Activated CD4-positive, alpha-beta T cell treated with anti-CD3 and anti-CD28 coated beads for 1 hour (primary cell): ENCODE data around the gene PLAC8.

ENCODE experiments used
- DNase-seq: peaks from one replicate; pipeline ENCODE4 v3.0.0-alpha.2; 2020

The PLAC8 gene, protein sequence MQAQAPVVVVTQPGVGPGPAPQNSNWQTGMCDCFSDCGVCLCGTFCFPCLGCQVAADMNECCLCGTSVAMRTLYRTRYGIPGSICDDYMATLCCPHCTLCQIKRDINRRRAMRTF

DNA sequence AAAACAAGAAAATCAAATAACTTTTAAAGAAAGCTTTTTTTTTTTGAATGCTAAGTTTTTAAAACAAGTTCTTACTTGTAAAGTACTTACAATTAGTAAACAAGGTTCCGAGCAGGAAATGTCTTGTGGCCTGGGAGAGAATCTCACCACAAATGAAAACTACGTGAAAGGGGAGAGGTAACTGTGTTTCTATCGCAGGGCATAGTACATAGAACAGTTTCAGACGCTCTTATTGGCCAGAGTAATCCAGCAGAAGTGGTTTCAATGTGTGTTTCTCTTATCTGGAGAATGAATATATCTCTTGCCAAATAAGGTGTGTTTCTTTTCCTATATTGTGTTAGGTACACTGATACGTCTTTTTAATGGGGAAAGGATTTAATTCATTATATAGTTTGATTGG lies at the start of gene PLAC8:
Gene PLAC8 (minus strand): TSS at position 154 of the 400 bp plus-strand sequence. CDS start 6,808 bp downstream, outside the sequence.
- DNase-seq, result no peak

DNA sequence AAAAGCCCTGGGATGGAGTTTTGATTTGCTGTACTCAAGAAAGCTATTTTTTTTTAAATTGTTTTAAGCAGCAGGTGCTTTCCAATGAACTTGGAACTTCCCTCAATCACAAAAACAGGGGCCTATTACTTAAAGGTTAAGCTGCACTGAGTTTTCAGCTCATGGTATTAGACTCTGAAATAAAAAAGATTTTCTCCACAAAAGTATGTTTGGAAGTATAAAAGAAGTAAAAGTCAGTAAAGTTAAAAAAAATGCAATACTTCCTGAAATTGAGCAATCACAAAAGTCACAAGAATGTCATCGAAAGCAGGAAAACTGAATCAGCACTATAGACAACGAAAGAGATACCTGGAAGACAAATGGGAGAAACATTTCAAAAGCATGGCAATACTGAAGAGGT lies 38.9 kb upstream of the PLAC8 start:
- no peak for DNase-seq

DNA sequence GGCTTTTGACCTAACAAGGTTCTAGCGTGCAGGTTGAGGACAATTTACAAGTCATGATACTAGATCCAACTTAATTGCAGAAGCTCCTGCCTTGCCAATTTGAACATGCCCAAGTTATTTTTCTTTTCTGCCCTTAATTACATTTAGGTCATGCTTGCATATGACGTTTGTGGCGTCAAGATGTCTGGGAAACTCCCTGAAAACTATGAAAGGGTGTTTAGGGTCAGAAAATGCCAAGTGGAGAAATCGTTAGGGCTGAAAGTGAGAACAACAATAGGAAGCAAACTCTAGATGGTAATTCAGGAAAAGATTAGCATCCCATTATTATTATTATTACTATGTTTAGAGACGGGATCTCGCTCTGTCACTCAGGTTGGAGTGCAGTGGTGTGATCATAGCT lies 38.2 kb upstream of the PLAC8 start:
- DNase-seq, result no peak

DNA sequence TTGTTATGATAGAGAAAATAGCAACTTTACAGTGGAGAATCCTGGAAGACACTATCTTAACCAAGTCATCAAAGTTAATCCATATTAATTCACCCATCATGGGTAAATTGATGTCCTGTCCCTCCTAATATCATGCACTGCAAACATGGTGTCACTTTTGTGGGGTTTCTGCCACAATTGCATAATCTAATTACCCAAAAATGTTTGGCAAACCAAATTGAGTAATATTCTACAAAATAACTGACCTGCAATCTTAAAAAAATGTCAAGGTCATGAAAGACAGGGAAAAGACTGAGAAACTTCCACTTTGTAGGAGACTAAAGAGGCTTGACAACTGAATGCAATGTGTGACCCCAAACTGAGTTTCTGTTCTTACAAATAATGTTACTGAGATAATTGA lies 37.1 kb upstream of the PLAC8 start:
- DNase-seq, result no peak

DNA sequence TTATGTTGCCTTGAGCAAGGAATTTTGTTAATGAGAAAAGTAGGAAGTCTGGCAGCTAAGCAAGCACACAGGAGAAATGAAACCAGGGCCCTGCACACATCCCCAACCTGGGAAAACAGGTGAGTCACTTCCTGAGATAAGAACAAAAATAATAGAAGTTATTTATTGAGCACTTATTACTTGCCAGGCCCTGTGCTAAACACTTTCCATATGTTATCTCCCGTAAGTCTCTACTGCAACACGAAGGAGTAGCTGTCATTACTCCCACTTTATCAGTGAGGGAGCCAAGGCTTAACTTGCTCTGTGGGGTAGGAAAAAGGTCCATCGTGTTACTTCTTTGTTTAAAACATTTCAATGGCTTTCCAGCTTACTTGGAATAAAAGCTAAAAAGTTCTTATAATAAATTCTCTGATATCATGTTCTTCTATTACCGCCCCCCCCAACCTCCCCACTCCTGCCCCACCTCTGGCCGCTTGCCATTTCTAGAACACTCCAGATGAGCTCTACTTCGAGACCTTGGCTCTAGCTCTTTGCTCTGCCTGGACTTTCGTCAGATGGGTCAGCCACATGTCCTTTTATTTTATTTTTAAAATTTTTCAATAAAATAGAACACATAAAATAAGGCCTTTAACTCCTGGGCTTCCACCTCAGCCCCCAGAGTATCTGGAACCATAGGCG lies 36.3 kb upstream of the PLAC8 start:
- no peak for DNase-seq

DNA sequence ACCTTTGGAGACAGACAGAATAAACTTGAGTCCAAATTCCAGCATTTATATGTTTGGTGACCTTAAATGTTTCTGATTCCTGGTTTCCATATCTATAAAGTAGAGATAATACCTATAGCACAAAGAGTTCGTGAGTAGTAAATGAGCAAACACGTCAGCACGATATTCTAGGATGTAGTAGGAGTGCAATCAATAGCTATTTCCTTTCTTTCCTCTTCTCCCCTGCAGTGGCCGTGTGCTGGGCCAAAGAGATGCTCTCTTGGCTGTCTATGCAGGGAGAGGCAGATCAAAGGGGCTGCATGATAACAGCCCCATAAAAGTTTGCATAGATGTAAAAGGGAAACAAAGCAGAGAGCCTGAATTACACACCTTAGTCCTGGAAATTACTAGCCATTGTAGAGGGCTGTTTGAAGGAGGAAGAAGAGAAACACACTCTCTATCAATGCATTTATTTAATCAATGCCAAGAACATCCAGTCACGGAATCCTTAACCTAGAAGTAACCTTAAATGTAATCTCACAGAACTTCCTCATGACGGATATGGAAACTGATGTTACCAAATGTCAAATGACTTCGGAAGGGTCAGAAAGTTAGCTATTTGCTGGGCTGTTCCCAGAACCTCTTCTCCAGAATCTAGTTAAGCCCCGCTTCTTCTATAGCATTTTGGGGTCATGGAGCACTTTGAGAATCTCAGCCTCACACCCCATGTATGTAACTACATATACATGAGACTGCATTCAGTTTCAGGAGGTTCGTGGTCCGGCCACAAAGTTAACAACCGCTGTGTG lies 35.5 kb upstream of the PLAC8 start:
- no peak for DNase-seq

DNA sequence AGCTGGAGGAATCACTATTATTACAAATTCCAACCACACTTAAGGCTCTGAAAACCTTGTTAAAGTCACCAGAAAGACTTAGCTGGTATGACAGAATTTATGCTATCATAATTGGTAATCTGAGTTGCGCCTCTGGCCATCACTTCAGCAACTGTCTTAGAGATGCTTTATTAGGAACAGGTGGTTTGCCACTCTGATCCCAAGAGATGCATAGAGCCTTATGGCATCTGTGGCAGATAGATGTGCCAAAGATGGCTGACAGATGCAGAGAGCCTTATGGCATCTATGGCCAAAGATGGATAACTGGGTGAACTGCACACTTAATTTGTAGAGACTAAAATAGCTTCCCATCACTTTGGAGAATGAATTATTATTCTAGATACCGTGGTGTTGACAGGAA lies 32.3 kb upstream of the PLAC8 start:
- no peak for DNase-seq

DNA sequence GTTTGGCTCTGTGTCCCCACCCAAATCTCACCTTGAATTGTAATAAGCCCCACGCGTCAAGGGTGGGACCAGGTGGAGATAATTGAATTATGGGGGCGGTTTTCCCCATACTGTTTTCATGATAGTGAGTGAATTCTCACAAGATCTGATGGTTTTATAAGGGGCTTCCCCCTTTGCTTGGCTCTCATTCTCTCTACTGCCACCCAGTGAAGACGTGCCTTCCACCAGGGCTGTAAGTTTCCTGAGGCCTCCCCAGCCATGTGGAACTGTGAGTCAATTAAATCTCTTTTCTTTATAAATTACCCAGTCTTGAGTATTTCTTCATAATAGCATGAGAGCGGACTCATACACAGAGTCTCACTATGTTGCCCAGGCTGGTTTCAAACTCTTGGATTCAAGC lies 31.2 kb upstream of the PLAC8 start:
- DNase-seq, result peak; percentile 9

DNA sequence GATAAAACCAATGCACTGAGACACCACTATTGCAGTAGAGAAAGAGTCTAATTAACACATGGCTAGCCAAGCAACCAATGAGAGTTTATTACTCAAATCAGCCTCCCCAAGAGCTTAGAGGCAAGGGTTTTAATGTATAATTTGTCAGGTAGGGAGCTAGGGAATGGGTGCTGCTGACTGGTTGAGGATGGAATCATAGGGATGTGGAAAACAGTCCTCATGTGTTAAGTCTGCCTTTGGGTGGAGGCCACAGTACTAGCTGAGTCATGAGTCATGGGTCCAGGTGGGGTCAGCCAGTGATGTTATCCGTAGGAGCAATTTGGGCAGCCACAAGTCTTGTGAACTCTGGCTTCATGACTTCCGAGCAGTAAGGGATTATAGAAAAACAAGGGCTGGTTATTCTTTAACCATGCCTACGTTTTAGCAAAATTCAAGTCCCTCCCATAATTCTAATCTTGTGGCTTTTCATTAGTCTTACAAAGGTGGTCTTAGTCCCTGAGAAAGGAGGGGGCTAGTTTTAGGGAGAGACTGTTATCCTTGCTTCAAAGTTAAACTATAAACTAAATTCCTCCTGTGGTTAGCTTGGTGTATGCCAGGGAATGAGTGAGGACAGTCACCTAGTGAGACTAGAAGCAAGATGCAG lies 25.1 kb upstream of the PLAC8 start:
- no peak for DNase-seq

DNA sequence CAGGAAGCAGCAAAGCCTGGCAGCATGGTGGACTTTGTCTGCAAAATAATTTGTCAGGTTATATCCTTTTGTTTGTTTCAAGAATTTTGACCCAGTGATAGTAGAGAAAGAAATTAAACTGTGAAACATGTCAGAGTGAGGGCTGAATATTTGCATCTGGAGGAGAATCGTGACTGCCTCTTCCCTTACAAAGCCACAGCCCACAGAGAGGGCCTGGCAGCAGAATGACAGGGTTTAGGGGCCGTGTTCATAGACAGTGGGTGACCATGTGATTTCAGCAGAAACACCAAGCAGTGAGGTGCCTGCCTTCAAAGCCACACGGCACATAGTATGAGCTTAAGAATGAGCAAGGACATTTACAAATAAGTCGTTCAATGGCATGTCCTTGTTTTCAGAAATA lies 24.4 kb upstream of the PLAC8 start:
- DNase-seq, result no peak

DNA sequence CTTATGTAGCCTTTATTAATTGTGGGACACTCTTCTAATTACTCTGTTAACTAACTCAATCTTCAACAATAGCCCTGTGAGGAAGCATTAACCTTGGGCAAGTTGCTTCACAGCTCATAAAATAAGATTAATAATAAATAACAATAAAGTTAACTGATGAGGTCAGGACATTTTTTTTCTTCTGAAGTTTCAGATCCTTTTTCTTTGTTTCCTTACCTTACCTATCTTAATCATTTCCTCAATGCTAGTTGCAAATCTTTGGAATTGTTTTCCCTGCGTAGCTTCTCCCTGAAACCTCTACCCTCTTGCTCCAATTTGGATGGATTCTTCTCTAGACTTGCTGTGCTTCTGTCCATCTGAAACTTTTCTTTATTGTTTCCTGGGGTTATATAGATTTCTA lies 17.5 kb upstream of the PLAC8 start:
- DNase-seq, result no peak

DNA sequence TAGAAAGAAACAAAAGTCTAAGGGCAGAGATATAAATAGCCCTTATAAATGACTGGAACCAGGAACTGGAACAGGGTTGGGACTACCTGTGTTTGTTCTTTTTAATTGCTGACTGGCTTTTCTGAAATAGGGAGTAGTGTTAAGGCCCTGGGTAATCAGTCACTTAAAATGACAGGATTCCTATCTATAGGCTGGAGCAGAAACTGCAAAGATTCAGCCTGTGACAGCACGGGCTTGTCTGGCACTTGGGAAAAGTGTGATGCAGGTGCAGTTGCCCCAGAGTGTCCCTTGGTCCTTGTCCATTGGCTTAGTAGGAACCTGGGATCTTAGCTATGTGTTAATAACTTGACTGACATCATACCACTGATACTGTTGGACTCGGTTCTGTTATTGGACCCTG lies 14.7 kb upstream of the PLAC8 start:
- DNase-seq, result no peak

DNA sequence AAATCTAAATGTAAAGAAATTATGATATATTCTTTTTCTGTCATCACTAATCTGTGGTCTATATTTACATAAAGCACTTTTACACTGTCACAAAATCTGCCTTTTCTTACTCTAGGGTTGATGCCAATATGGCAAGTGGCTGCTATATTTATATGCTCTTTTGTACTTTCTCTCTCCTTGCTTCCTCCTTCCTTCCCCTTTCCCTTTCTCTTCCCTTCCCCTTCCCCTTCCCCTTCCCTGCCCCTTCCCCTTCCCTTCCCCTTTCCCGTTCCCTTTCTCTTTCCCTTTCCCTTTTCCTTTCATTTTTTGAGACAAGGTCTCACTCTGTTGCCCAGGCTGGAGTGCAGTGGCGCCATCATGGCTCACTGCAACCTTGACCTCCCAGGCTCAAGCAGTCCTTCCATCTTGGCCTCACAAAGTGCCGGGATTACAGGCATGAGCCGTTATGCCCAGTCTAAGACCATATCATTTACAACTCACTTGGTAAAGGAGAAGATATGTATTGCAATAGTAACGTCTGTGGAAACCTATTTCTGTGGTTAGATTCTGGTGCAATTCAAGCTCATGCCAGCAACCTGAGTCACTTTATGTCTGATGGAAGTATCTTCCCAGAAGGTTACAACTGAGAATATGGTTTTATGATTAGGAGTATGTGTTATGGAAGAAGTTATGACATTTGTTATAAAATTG lies 13.9 kb upstream of the PLAC8 start:
- DNase-seq, result no peak

DNA sequence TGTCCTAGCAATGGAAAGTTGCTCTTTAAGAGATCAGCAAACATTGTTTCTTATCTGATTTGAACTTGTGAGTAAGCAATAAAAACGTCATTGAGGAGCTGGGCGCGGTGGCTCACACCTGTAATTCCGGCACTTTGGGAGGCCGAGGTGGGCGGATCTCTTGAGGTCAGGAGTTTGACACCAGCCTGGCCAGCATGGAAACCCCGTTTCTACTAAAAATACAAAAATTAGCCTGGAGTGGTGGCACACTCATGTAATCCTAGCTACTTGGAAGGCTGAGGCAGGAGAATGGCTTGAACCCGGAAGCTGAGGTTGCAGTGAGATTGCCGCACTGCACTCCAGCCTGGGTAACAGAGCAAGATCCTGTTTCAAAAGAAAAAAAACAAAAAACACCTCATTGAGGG lies 11.2 kb upstream of the PLAC8 start:
- DNase-seq, result no peak

DNA sequence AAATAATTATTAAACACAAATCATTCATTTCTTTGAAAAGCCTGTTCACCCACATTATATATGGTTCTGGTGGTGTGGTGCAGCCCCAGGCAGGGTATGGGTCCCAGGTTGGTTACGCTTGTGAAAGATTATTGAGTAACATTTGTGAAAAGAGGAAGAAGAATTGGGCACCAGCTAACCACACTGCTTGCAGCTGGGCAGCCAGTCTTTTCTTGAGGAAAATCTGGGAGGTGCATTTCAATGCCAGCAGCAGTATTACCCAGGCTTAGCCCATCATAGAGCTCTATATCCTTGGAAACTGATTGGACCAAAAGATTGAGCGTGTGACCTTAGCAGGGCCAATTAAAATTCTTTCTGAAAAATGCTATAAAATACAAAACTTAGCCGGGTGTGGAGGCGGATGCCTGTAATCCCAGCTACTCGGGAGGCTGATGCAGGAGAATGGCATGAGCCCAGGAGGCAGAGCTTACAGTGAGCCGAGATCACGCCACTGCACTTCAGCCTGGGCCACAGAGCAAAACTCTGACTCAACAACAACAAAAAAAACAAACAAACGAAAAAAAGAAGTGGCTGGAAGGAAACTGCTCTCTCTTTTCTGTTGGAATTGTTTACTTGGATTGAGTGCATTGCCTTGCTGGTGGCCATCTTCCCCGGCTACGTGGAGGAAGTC lies 9.7 kb upstream of the PLAC8 start:
- no peak for DNase-seq

DNA sequence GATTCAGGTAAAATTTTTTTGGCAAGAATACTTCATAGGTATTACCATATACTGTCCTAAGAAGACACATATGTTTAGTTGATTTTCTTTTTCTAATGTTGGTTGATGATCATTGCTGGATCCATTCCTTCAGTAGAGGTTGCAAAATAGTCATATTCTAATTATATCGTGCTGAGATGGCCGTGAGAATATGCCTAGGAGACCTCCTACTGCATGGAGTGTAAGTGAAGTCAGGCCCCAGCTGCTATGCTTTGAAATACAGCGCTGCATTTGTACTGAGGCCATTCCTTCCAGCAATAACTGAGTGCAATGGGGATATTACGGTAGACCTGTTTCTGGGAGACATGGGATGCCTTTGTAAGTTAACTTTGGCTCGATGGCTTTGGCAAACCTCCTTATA lies 6.7 kb upstream of the PLAC8 start:
- no peak for DNase-seq

DNA sequence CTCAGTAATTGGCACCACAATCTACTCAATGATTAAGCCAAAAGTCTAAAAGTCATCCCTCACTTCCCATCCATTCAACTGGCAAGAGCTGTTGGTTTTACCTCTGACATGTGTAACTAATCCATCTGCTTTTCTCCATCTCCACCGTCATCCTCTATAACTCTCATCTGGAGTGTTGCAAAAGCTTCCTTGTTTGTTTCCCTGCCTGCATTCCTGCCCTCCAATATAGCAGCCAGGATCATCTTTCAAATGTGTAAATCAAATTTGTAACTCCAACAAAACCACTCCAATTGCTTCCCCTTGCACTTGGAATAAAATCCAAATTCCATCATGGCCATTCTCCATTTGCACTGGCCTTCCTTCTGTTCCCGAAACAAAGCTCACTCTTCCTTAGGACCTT lies 4.3 kb upstream of the PLAC8 start:
- DNase-seq, result no peak

DNA sequence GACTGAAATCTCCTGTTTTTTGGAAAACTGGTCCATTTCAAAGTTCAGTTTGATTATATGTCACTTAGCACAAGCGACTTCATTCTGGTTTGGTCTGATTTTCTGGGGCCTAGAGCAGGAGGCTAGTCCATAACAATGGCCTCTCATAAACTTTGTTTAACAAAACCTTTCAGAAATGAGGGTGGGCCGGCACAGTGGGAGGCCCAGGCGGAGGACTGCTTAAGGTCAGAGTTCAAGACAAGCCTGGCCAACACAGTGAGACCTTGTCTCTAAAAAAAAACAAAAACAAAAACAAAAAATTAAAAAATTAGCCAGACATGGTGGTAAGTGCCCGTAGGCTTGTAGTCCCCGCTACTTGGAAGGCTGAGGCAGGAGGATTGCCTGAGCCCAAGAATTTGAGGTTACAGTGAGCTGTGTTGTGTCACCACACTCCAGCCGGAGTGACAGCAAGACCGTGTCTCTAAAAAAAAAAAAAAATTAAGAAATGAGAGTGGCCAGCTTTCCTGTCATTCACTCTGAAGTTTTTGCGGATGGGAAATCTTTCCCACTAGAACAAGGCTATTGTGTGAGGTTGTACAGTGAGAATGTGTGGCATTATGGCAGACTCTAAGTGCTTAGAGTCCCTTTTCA lies 1.2 kb upstream of the PLAC8 start:
- no peak for DNase-seq

DNA sequence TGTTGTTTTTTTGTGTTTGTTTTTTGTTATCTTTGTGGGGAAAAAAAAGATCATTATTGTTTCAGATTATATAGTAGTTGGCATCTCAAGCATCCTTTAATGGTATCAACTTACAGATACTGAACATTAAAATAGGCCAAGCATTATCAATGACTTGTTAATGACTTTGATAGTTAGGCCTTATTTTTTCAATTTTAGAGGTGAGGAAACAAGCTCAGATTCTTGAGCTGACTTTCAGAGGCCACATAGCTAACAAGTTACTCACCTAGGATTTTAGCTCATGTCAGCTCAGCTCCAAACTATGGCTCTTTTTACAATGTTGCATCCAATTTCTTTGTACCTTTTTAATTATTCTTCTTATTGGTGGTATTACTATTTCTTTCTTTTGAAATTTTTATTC lies 471 bp upstream of the PLAC8 start:
- no peak for DNase-seq

DNA sequence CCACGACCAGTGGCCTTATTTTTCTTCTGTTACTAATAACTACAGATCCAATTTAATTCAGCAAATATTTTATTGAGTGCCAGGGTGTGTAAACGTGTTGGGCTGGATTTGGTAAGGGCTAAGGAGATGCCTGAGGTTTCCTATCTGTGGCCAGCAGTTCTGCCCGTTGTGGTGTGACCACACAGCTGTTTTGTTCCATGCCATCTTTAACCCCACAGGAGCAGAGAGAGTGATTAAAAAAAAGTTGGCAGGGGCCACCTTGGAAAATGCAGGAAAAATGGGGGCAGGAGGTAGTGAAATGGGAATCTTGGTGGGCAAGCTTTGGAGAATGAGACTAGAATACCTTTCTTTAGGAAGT lies 1.1 kb downstream of the PLAC8 start:
- no peak for DNase-seq

DNA sequence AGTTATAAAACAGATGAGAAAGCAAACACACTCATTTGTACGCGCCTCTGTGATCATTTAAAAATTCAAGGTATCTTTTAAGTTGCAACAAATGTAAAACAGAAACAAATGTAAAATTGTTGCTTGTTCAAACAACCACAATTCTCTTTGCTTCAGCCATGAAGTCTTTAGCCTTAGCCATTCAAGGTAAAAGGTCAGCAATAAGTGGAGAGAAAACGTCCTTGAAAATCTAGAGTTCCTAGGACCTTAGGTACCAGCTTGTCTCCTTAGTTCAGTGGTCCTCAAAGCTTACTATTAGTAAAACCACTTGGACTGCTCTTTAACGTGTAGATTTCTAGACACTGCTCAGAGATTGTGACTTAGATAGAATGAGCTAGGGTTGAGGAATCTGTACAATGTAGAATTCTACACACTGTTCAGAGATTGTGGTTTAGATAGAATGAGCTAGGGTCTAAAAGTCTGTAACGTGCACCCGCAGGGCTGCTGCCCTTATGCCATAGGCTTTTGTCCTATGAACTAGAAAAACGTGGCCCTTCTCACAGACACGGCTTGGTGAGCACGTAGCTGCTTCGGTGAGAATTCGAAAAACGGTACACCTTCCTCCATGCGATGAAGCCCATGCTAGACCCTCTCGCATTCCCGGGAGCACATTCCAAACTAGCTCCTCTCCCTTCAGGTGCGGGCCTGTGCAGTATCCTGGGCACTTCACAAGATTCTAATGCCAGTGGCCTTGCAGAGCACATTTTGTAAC lies 1.7 kb downstream of the PLAC8 start:
- DNase-seq, result no peak

DNA sequence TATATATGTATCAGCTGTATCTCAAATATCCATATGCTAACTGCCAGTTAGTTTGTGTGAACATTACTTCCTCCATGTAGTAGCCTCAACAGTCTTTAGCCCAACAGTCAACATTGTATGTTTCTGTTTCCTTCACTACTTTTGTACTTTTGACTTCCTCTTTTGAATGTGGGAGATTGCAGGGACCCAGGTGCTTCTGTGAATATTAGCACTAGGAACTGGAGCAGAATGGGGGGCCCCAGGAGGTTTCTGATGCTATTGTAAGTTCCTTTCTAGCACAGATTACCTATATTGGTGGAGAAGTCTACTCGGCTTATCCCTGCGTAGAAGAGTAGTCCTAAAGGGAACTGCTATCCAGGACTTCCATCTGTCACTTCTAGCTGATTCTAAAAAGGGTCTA lies 2.3 kb downstream of the PLAC8 start:
- no peak for DNase-seq
